Stimulated activated naive CD4-positive, alpha-beta T cell treated with Interleukin-2 at 50 U/mL for 16 hours (primary cell): Measurements from ENCODE around the gene PLA2G3.

Source experiments
- DNase-seq: peaks from one replicate; lab custom pipeline; 2025; lab: John Stamatoyannopoulos, UW

PLA2G3 gene

GRCh38 chr22:31148488-31148887 lies 8.2 kb upstream of the PLA2G3 start:
- no peak for DNase-seq

DNA sequence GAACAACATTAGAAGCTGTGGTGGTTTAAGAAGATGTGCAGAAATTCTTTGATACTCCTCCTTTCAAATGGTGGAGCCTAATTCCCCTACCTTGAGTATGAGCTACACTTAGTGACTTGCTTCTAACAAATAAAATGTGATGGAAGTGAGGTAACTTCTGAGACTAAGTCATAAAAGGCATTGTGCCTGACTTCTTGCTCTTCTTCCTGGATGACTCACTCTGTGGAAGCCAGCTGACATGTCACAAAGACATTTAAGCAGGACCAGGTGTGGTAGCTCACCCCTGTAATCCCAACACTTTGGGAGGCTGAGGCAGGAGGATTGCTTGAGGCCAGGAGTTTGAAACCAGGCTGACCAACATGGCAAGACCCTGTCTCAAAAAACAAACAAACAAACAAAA lies 3.9 kb upstream of the PLA2G3 start:
- DNase-seq = no peak

DNA sequence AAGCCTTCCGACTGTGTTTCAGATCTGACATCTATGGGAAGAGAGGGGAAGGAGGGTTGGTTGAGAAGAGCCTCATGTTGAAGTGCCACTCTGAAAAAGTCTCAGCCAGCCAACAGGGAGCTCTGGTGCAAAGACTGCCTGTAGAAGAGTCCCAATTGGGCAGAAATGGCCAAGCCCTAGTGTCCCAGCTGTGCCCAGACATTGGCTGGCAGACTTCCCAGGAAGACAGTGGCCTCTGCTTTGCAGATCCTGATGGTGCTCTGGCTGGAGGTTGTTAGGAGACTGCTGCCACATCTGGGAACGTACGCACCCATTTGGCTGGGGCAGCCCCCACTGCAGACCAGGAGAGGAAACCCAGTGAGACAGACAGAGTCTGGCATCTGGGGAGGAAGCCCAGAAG lies 3.2 kb upstream of the PLA2G3 start:
- no peak for DNase-seq

DNA sequence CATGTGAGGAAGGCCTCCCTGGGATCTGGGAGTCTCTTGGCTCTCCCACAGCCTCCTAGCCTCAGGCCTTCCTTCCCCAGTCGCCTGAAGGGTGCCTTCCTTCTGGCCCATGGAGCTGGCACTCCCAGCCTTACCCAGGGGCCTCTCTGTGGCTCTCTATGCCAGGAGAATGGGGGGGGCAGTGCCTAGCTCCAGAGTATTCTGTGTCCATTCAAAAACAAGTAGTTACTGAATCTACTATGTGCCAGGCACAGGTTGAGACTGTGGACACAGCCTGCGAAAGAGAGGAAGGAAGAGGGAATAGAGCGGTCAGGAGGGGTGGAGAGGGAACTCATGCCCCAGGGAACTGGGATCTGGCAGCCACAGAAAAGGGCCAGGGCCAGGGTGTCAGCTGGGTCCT lies 2.7 kb upstream of the PLA2G3 start:
- no peak for DNase-seq

- no peak for DNase-seq
These were observed 2.0 kb upstream of the PLA2G3 start for GRCh38 chr22:31142285-31142684.

- no peak for DNase-seq
These were observed 1.2 kb upstream of the PLA2G3 start for GRCh38 chr22:31141551-31141950.

DNA sequence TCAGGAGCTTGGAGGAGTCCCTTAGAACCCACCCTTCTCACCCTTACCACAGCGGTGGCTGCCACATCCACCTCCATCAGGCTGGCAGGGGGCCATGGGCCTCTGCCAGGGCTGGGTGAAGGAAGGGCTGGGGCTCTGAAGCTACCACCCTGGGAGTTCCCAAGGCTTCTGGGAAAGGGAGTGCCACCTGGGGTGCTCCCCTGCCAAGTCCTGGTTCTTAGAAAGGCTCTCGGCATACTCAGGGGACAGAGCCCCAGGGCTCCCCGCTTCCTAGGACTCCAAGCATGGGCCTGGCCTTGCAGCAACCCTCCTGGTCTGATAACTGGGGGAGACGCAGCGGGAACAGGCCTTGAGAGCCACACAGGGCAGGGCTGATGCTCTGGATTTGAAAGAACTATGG lies 438 bp upstream of the PLA2G3 start:
- DNase-seq = no peak

DNA sequence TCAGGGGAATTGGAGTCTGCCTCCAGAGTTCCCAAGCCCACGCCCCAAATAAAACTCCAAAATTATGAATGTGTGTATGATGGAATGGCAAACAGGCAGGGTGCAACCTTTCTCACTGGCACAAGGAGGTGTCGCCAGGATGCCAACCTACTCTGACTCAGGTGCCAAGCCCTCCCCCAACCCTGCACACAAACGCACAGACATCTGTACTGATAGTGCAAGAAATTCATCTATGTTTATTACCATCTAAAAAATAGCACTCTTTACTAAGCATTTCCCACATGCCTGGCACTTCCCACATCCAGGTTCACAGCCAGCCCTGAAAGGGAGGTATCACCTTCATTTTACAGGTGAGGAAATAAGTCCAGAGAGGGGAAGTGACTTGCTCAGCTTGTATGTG lies 1.2 kb downstream of the PLA2G3 start:
- DNase-seq = no peak

- no peak for DNase-seq
These were observed 2.2 kb downstream of the PLA2G3 start for GRCh38 chr22:31138126-31138525.

- DNase-seq = no peak
These were observed 2.6 kb downstream of the PLA2G3 start for GRCh38 chr22:31137721-31138120.

GRCh38 chr22:31136711-31137110 lies 3.6 kb downstream of the PLA2G3 start:
- no peak for DNase-seq

DNA sequence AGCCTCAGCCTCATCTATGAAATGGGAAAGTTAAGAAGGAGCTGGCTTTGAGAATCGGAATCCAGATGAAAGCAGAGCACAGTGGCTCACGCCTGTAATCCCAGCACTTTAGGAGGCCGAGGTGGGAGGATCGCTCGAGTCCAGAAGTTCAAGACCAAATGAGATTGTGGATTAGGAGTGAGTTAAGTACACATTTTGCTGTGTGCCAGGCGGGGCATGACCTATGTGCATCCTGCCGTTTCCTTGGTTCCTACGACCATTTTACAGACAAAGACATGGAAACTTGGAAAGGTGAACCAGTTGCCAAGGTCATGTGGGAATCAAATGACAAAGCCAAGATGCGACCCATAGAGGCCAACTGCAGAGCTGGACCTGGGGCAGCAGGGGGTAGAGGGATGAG lies 4.2 kb downstream of the PLA2G3 start:
- no peak for DNase-seq

- no peak for DNase-seq
These were observed 4.6 kb downstream of the PLA2G3 start for GRCh38 chr22:31135706-31136105.

DNA sequence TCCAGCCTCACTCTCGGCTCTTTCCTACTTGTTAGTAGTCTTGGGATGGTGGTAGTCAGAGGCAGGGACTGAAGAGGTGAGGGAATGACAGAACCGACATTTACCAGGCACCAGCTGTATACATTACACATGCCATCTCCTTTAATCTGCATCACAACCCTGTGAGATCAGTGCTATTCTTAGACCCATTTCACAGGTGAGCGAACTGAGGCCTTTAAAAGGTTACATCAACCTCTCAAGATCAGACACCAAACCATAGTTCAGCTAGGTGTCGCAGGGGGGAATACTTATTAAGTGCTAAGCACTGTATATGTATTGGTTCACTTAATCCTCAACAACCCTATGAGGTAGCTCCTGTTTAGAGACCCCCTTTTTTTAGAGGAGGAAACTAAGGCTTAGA lies 5.6 kb downstream of the PLA2G3 start:
- DNase-seq = no peak

DNA sequence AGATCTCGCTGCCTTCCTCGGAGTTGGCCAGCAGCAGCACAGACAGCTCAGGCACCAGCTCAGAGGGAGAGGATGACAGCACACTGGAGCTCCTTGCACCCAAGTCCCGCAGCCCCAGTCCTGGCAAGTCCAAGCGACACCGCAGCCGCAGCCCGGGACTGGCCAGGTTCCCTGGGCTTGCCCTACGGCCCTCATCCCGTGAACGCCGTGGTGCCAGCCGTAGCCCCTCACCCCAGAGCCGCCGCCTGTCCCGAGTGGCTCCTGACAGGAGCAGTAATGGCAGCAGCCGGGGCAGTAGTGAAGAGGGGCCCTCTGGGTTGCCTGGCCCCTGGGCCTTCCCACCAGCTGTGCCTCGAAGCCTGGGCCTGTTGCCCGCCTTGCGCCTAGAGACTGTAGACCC lies 6.4 kb downstream of the PLA2G3 start:
- DNase-seq = no peak

DNA sequence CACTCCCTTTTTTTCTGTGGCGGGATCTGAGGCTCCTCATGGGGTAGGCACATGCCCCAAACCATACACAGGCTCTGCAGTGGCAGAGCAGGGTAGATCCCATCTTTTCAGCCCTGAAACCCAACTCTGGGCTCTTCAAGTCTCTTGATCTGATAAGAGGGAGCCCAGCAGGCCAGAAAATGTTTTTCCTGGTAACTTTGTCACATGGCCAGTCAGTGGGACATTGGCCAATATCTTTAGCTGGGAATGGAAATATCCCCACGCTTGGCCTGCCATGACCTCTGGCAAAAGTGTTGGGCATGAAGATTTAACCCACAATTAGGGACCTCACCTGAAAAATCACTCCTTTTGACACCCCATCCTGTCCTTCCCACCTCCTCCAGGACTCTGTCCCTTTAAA lies 9.4 kb downstream of the PLA2G3 start:
- no peak for DNase-seq

- no peak for DNase-seq
These were observed 12.2 kb downstream of the PLA2G3 start for GRCh38 chr22:31128156-31128555.

DNA sequence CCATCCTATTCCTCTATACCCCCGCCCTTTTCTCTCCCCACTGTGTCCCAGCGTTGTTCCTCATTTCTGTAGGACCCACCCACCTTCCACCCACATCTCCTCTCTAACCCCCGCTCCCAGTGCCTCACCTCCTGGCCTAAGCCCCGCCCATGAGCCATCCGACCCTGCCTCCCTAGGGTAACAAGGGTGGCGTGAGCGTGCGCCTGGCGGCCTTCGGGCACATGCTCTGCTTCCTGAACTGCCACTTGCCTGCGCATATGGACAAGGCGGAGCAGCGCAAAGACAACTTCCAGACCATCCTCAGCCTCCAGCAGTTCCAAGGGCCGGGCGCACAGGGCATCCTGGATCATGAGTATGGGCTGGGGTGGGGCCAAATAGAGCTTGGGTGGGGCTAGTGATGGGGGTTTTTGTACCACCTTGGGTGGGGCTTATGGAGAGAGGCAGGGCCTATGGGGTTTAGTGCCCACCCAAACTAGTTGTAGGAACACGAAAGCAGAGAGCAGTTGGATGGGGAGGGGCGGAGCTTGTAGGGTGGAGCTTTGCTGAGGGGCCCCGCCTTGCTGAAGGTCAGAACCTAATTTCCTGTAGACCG lies 13.0 kb downstream of the PLA2G3 start:
- no peak for DNase-seq

DNA sequence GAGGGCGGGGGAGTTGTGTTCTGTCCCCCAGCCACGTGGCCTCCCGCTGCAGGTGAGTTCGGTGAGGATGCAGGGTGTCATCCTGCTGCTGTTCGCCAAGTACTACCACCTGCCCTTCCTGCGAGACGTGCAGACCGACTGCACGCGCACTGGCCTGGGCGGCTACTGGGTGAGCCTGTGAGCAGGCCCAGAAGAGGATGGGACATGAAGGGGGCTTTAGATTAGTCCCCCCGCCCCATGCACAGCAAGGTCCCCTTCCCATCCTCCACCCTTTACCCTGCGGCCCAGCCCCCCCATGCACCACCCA lies 13.5 kb downstream of the PLA2G3 start:
- no peak for DNase-seq

DNA sequence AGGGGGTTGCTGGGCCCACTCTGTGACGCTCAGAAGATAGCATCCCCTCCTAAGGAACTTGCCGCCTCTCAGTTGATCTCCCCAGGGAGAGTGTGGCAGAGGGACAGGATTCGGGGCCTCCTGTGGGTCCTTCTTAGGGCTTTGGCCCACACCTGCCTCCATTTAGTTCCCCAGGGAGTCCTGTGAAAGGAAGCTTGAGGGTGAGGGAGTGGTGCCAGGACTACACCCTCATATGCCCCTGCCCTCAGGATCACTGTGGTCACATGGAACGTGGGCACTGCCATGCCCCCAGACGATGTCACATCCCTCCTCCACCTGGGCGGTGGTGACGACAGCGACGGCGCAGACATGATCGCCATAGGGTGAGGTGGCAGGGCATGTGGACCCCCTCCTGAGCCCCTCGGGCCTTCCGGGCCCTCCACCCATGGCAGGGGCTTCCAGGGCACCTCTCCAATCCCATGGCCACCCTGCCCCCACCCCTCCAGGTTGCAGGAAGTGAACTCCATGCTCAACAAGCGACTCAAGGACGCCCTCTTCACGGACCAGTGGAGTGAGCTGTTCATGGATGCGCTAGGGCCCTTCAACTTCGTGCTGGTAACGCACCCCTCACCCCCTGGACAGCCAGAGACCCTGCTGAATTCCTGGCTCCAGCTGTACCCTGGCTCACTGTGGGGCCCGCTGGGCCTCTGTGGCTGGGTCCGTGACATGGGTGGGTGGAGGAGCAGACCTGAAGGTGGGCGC lies 14.0 kb downstream of the PLA2G3 start:
- DNase-seq = no peak

GRCh38 chr22:31125521-31126117 lies 14.7 kb downstream of the PLA2G3 start:
- DNase-seq = no peak

DNA sequence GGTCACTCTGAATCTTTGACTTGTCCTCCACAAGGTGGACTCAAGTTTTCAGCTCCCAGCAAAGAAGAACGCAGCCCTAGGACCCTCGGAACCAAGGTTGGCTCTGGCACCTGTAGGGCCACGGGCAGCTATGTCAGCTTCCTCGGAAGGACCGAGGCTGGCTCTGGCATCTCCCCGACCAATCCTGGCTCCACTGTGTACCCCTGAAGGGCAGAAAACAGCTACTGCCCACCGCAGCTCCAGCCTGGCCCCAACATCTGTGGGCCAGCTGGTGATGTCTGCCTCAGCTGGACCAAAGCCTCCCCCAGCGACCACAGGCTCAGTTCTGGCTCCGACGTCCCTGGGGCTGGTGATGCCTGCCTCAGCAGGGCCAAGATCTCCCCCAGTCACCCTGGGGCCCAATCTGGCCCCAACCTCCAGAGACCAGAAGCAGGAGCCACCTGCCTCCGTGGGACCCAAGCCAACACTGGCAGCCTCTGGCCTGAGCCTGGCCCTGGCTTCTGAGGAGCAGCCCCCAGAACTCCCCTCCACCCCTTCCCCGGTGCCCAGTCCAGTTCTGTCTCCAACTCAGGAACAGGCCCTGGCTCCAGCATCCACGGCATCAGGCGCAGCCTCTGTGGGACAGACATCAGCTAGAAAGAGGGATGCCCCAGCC lies 15.4 kb downstream of the PLA2G3 start:
- no peak for DNase-seq

DNA sequence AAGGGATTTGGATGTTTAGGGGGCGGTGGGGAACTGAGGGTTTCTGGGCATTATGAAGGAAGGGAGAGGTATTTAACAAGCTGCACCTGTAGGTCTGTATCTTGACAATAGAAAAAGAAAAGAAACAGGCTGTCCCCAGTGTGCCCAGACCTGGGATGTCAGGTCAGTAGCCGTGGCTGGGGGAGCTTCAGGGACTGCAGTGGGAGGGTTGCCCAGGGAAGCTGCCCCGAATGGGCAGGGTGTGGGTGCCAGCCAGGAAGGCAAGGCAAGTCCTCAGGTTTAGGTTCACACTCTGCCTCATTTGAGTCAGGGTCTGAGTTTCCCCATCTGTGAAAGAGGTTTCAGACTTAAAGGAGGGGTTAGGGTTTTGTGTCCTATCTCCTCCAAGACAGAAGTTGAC lies 16.0 kb downstream of the PLA2G3 start:
- no peak for DNase-seq

DNA sequence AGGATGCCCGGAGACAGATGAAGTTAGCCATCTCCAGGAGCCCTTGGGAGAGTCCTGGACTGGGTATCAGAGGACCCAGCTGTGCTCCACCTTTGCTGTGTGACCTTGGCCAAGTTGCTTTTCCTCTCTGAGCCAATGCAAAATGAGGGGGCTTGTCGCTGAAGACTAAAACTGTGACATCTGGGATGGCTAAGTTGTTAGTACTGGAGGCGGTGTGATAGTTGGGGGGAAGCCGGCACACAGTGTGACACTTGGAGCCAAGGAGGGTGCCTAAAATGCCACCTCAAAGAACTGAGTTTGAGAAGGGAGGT lies 17.1 kb downstream of the PLA2G3 start:
- no peak for DNase-seq
